ENCODE measurements around the gene NLRP13.
"Not testable (repeated sequence)": the region's sequence is repeated elsewhere in the genome, so short reads cannot be mapped to it uniquely, and the experiment has no call there.

The NLRP13 gene

GRCh38 chr19:55931936-55932386, at the start of gene NLRP13:
TSS of gene NLRP13 (minus strand) at chr19:55932336. CDS start at chr19:55932311, 25 bp downstream.
- DNase-seq (ENCODE audit: low spot score): no peak

GRCh38 chr19:55980415-55980814, 48.3 kb upstream of the NLRP13 start:
- DNase-seq (ENCODE audit: low spot score): no peak

- DNase-seq (ENCODE audit: low spot score): no peak
Measured at GRCh38 chr19:55973982-55974381, 41.8 kb upstream of the NLRP13 start.

- DNase-seq (ENCODE audit: low spot score): no peak
Measured at GRCh38 chr19:55962186-55962585, 30.1 kb upstream of the NLRP13 start.

- DNase-seq (ENCODE audit: low spot score): no peak
Measured at GRCh38 chr19:55959996-55960675, 28.0 kb upstream of the NLRP13 start.

GRCh38 chr19:55958356-55958755, 26.2 kb upstream of the NLRP13 start:
- no peak for DNase-seq (ENCODE audit: low spot score)

GRCh38 chr19:55956431-55956830, 24.3 kb upstream of the NLRP13 start:
- no peak for DNase-seq (ENCODE audit: low spot score)

- not testable (repeated sequence) for DNase-seq (ENCODE audit: low spot score)
Measured at GRCh38 chr19:55950566-55950965, 18.4 kb upstream of the NLRP13 start.

- DNase-seq (ENCODE audit: low spot score): no peak
Measured at GRCh38 chr19:55947532-55947931, 15.4 kb upstream of the NLRP13 start, which contains the start of gene NLRP8. TSS of gene NLRP8 (plus strand) at chr19:55947832.

GRCh38 chr19:55940306-55940705, 8.2 kb upstream of the NLRP13 start:
- no peak for DNase-seq (ENCODE audit: low spot score)

- no peak for DNase-seq (ENCODE audit: low spot score)
Measured at GRCh38 chr19:55939206-55939605, 7.1 kb upstream of the NLRP13 start.

GRCh38 chr19:55935206-55935605, 3.1 kb upstream of the NLRP13 start:
- DNase-seq (ENCODE audit: low spot score): no peak

- no peak for DNase-seq (ENCODE audit: low spot score)
Measured at GRCh38 chr19:55930996-55931515, 1.1 kb downstream of the NLRP13 start.

- DNase-seq (ENCODE audit: low spot score): not testable (repeated sequence)
Measured at GRCh38 chr19:55929258-55929657, 2.9 kb downstream of the NLRP13 start.

GRCh38 chr19:55927991-55928390, 4.1 kb downstream of the NLRP13 start:
- DNase-seq (ENCODE audit: low spot score): no peak

GRCh38 chr19:55923556-55923955, 8.6 kb downstream of the NLRP13 start:
- no peak for DNase-seq (ENCODE audit: low spot score)

- DNase-seq (ENCODE audit: low spot score): peak; percentile 20
Measured at GRCh38 chr19:55913643-55914268, 18.4 kb downstream of the NLRP13 start.

GRCh38 chr19:55912916-55913315, 19.2 kb downstream of the NLRP13 start:
- no peak for DNase-seq (ENCODE audit: low spot score)

GRCh38 chr19:55909801-55910200, 22.3 kb downstream of the NLRP13 start:
- DNase-seq (ENCODE audit: low spot score): no peak

- DNase-seq (ENCODE audit: low spot score): no peak
Measured at GRCh38 chr19:55907746-55908145, 24.4 kb downstream of the NLRP13 start.

GRCh38 chr19:55907286-55907685, 24.9 kb downstream of the NLRP13 start:
- no peak for DNase-seq (ENCODE audit: low spot score)

GRCh38 chr19:55902080-55902751, 29.9 kb downstream of the NLRP13 start:
- no peak for DNase-seq (ENCODE audit: low spot score)
